ENCODE data around the gene PDE4D.
A peak's percentile ranks its signal among the peaks of the same experiment; 100 is the strongest.

The PDE4D gene

GRCh38 chr5:59246145-59246869 is 647.2 kb downstream of the PDE4D start:
- peak; percentile 80 for ATAC-seq
- TF ChIP-seq ZC3H10 (CRISPR knock-in tag; IDR thresholded peaks at IDR 0.05), result no peak
- no peak for TF ChIP-seq GLIS3 (CRISPR knock-in tag; IDR thresholded peaks at IDR 0.05)
- TF ChIP-seq ISL1 (CRISPR knock-in tag; IDR thresholded peaks at IDR 0.05), result peak; percentile 51; the same call in 1 of the 2 replicates
- TF ChIP-seq CSRNP3 (CRISPR knock-in tag; IDR thresholded peaks at IDR 0.05), result no peak
- no peak for TF ChIP-seq PATZ1 (CRISPR knock-in tag; IDR thresholded peaks at IDR 0.05; ENCODE audit: borderline replicate concordance)
- TF ChIP-seq TOX (CRISPR knock-in tag; IDR thresholded peaks at IDR 0.05; ENCODE audit: borderline replicate concordance), result no peak
- no peak for TF ChIP-seq PPARA (CRISPR knock-in tag; IDR thresholded peaks at IDR 0.05; ENCODE audit: borderline replicate concordance)
- TF ChIP-seq TCF4 (CRISPR knock-in tag; IDR thresholded peaks at IDR 0.05; ENCODE audit: borderline replicate concordance), result no peak
- TF ChIP-seq ZFP30 (CRISPR knock-in tag; IDR thresholded peaks at IDR 0.05), result no peak

GRCh38 chr5:59245198-59245597 is 648.3 kb downstream of the PDE4D start:
- ATAC-seq, result no peak
- no peak for TF ChIP-seq ARNTL (CRISPR knock-in tag; IDR thresholded peaks at IDR 0.05; ENCODE audit: borderline replicate concordance, low read depth)
- no peak for TF ChIP-seq POU6F1 (CRISPR knock-in tag; IDR thresholded peaks at IDR 0.05; ENCODE audit: borderline replicate concordance, low read depth)
- no peak for TF ChIP-seq ZC3H10 (CRISPR knock-in tag; IDR thresholded peaks at IDR 0.05)
- TF ChIP-seq CSDC2 (CRISPR knock-in tag; IDR thresholded peaks at IDR 0.05), result no peak
- TF ChIP-seq SNAI2 (CRISPR knock-in tag; IDR thresholded peaks at IDR 0.05), result no peak
- TF ChIP-seq ZFP30 (CRISPR knock-in tag; IDR thresholded peaks at IDR 0.05), result no peak
- no peak for TF ChIP-seq TSHZ2 (CRISPR knock-in tag; IDR thresholded peaks at IDR 0.05)
- TF ChIP-seq OSR1 (CRISPR knock-in tag; IDR thresholded peaks at IDR 0.05), result no peak
- TF ChIP-seq GLIS3 (CRISPR knock-in tag; IDR thresholded peaks at IDR 0.05), result no peak
- no peak for TF ChIP-seq CSRNP3 (CRISPR knock-in tag; IDR thresholded peaks at IDR 0.05)
- no peak for TF ChIP-seq TOX (CRISPR knock-in tag; IDR thresholded peaks at IDR 0.05; ENCODE audit: borderline replicate concordance)
- no peak for TF ChIP-seq ZNF8 (CRISPR knock-in tag; IDR thresholded peaks at IDR 0.05)
- TF ChIP-seq BACH2 (CRISPR knock-in tag; IDR thresholded peaks at IDR 0.05; ENCODE audit: borderline replicate concordance), result no peak
- TF ChIP-seq CREB5 (CRISPR knock-in tag; IDR thresholded peaks at IDR 0.05; ENCODE audit: low read depth), result no peak
- TF ChIP-seq ZNF70 (CRISPR knock-in tag; IDR thresholded peaks at IDR 0.05), result no peak
- no peak for TF ChIP-seq PPARA (CRISPR knock-in tag; IDR thresholded peaks at IDR 0.05; ENCODE audit: borderline replicate concordance)

Data from SK-N-SH treated with all-trans-retinoic acid at 6 μM for 48 hours (cell line).